AG08396 (cell line): ENCODE data around the gene LRRC58.
A peak's percentile ranks its signal among the peaks of the same experiment; 100 is the strongest.
"Not testable (repeated sequence)": the region's sequence is repeated elsewhere in the genome, so short reads cannot be mapped to it uniquely, and the experiment has no call there.

Experiments used
- DNase-seq: peaks from one replicate; pipeline ENCODE4 v3.0.0; 2012; ENCODE audit warnings: low spot score, mixed read lengths

LRRC58 gene

DNA sequence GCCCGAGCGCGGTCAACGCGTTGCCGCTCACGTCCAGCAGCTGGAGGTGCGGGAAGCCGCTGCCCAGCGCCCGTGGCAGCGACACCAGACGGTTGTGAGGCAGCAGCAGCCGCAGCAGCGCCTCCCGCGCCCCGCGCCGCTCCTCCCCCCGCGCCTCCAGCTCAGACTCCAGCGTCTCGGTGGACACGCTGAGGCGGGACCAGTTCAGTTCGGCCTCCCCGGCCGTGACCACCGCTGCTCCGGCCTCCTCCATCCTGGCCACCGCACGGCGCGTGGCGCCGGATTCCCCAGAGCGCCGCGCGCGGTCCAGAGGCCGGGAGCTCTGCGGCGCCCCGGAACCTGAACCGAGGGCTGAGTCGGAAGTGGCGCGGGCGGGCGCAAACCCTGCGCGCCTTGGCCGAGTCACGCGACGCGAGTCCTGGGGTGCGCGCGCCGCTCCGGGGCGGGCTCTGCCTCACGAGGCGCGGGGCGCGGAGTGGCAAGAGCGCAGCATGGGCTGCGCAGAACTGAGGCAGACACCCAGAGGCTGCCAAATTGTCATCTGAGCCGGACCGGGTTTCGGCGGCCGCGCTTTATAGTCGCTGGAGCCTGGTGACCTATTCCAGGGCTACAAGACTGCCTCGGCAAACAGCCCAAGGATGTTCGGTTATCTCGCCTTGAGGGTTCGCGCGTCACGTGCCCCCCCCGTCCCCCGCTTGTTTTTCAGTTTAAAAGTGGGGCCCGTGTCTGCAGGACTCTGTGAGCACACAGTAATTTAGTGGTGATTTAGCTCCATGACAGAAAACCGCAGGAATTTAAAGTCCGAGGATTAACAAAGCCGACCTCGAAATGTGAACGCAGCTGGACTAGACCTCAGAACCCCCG is at the start of gene LRRC58:
Gene LRRC58, minus strand, starts transcription at position 364 of the 864 bp plus-strand sequence. Its CDS starts 111 bp downstream, at position 253.
- peak; percentile 96 for DNase-seq

DNA sequence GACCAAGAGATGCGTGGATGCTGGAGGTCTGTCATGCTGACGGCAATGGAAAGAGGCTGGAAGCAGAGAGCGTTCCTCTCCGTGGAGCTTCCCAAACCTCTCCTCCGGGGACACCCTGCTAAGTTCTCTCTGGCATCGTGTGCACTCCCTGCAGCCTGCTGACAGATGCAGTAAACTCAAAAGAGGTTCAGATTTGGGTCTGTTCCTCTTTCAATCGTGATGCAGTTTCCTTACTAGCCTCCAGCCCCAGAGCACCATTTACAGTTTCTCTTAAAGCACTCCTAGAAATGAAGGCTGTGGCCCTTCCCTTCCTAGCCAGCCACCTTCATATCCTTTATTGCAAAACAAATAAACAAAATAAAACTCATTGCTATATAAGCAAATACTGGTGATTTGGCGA is 47.3 kb upstream of the LRRC58 start:
- DNase-seq, result no peak

DNA sequence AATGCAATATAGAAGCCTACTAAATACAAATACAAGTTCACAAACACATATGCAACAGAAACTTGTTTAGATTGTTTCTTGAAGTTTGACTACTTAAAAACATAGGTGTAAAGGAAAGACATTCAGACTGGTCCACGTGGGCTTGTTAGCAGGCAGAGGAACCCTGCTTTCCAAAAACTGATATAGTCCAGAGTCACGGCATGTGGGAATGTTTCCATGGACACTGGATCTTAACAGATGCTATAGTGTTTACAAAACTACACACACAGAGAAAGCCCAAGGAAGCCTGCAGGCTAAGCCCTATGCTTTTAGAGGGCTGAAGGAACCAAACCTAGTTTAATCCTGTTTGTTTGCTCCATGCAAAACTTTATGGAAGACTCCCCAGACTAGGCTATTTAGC is 45.2 kb upstream of the LRRC58 start:
- no peak for DNase-seq

DNA sequence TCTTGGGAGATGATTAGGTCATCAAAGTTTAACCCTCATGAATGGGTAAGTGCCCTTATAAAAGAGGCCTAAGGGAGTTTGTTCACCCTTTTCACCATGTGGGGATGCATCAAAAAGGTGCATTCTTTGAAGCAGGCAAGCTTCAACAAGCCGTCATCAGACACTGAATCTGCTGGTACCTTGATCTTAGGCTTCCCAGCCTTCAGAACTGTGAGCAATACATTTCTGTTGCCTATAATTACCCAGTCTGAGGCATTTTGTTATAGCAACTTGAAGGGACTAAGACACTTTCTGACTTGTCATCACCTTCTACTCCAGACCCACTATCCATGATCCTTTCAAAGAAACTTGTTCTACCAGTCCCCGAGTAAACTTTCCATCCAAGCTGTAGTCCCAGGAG is 44.6 kb upstream of the LRRC58 start:
- DNase-seq, result no peak

DNA sequence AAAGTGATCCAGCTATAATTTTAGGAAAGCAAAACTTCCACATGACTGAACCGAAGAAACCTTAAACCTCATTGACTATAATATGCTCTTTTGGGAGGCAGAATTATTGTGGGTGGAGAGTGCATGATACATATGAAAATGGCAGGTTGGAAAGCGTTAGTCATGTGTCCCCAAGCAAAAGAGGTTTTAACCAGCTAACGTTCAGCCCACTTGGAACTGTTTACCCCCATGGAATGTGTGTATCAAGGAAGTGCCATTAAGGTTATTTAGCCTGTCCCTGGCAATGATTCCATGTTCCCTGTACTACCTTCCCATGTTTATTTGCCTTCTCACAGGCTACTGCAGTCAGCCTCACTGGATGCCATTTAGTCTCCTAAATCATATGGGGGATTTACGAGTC is 44.1 kb upstream of the LRRC58 start:
- no peak for DNase-seq

DNA sequence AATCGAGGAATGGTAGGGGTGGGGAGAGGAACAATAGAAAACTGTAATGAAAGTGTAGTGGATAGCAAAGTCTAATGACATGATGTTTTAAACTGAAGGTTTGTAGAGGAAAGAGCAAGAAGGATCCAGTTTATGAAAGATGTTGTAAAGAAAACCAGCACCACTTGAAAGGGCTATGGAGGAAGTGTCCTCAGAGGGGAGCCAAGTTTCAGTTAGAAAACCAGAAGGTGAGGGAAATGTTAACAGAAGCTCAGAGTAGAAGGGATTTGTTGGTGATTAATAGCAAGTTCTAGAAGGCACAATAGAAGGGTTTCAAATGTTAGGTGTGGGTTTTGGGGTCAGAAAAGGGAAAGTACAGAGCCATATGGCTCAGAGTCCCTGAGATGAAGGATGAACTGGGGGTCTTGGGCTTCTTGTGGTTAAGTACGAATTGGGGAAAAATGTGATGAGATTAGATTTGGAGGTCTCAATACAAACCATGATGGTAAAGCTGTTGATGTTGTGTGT is 33.8 kb upstream of the LRRC58 start:
- no peak for DNase-seq

DNA sequence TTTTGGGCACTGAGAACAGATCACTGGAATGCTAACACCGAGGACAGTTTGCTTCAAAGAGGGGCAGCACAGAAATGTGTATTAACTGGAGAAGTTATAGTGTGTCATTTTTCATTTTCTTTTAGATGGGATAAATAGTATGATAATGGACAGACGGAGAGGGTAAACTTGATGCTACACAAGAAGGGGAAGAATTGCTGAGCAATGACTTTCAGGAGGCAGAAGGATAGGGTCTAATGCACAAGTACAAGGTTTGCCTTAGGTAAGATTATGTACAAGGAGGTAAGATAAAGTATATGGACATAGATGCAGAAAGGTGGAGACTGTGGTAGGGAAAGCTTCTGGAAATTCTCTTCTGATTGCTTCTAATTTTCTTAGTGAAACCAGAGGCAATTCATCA is 32.3 kb upstream of the LRRC58 start:
- no peak for DNase-seq

DNA sequence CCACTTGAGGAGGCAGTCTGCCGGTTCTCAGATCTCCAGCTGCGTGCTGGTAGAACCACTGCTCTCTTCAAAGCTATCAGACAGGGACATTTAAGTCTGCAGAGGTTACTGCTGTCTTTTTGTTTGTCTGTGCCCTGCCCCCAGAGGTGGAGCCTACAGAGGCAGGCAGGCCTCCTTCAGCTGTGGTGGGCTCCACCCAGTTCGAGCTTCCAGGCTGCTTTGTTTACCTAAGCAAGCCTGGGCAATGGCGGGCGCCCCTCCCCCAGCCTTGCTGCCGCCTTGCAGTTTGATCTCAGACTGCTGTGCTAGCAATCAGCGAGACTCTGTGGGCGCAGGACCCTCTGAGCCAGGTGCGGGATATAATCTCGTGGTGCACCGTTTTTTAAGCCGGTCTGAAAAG is 28.8 kb upstream of the LRRC58 start:
- not testable (repeated sequence) for DNase-seq

DNA sequence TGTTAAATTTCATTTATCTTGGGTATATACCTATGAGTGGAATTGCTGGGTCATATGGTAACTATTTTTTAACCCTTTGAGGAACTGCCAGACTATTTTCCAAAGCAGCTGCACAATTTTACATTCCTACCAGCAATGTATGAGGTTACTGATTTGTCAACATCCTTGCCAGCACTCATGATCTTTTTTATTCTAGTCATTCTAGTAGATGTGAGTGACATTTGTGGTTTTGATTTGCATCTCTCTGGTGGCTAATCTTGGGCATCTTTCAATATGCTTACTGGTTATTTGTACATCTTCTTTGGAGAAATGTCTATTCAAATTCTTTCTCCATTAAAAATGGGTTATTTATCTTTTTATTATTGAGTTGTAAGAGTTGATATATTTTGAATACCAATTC is 21.3 kb upstream of the LRRC58 start:
- no peak for DNase-seq

DNA sequence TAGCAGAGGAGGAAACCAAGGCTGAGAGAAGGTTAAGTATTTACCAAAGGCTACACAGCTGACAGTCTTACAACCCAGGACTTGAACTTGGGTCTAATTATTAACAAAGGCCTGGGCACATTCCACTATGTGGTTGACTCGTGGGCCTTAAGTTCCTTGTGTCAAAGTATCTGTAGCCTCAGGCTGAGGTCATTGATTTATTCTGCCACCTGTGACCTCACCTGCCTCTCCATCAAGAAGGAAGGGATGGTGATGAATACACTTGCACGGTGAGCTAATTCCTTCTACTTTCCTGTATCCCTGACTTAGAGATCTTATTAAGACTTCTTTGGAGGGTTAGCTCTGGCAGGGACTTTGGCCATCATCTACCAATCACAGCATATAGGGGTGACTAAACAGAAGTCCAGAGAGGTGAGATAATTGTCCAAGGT is 19.9 kb upstream of the LRRC58 start:
- no peak for DNase-seq

DNA sequence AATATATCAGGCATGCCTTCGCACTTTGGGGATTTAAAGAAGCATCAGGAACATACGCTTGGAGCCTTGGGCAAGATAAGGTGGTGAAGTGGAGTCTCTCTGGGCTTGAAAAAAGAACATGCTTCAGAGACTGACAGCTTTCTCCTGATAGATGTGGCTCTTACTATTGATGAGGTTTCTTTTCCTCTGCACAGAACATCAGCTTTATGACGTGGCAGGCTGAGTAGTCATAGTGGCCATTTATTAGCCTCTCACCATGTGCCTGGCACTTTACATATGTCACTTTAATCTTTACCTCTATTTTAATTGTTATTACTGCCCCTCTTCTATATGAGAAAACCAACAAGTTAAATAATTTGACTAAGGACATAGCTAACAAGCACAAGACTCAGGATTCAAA is 19.0 kb upstream of the LRRC58 start:
- no peak for DNase-seq

DNA sequence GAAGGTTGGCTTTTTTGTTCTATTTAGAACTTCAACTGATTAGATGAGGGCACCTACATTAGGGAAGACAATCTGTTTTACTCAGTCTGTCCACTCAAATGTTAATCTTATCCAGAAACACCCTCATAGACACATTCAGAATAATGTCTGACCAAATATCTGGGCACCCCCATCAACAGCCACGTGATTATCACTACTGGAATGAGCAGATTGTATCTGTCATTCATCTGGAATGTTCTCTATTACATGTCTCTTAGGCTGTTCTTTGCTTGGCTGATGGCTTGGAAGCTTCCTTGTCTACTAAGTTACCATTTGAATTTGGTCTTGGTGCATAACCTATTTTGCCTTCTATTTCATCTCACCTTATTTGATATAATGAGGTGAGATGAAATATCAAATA is 15.7 kb upstream of the LRRC58 start:
- DNase-seq, result peak; percentile 55

DNA sequence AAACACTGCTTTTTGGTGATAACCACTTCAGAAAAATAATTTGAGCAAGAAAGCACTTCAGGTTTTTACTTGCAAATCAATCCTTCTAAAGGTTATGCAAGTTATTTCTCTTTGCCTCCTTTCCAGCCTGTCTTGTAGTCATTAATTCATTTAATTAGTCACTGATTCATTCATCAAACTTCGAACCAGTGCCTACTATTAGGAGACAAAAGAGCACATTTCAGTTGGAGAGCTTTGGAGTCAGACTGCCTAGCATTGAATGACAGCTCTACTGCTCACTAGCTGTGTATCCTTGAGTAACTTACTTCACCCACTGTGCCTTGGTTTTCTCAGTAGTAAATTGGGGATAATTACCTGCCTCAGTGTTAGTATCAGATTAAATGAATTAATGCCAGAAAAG is 14.9 kb upstream of the LRRC58 start:
- no peak for DNase-seq

DNA sequence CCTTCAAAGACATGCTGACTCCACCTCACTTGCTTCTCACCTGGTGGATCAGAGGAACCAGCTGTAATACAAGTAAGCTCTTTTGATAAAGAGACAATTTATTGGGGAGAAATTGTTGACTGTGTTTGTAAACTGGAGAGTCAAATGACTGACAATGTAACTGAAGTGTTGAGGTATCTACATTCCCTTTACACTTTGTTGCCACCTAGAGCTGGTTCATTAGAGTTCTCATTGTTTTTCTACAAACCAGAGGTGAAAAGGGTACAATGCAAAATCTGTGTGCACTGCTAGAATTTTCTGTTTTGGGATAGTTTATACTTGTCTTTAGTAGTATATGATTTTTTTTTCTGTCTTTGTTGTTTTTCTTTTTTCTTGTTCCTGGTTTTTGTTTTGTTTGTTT is 8.7 kb upstream of the LRRC58 start:
- DNase-seq, result no peak

DNA sequence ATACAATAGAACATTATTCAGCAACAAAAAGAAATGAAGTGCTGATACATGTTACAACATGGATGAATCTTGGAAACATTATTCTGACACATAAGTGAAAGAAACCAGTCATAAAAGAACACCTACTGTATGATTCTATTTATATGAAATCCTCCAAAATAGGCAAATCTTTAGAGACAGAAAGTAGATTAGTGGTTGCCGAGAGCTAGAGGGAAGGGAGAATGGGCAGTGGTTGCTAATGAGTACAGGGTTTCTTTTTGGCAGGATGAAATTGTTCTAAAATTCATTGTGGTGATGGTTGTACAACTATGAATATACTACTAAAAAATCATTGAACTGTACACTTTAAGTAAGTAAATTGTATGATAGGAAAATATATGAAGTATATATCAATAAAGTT is 6.3 kb upstream of the LRRC58 start:
- no peak for DNase-seq

DNA sequence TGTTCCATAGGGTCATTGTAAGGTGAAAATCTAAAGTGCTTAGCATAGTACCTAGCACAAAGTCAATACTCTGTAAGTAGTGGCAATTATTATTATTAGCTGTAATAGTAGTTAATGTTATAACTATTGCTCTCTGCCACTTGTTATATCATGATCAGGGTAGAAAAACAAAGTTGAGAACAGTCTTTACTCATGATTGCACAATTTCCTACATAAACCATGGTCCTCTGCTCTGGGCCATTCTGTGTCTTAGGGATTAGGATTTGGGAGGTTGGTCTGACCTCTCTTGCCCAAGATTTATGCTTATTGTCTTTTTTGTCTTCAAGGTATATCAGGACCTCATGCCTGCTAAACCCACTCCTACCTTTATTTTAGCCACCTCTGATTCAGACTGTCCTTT is 4.3 kb upstream of the LRRC58 start:
- no peak for DNase-seq

DNA sequence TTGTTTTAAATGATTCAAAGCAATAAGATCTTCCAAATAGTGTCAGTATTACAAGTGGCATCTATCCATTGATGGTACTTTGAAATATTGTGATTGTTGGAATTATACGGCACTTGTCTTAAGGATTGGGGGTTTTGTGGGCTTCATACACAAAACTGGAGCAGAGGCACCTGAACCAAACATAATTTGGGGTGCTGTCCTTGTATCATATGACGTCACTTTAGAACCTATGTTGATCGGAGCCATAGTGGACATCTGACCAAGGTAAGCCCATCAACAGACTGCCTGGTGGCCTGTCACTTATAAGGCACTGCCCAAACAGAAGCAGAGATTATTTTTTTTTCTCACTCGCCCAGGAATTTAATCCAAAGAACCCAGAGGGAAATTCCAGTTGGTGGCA is 2.9 kb upstream of the LRRC58 start:
- no peak for DNase-seq

DNA sequence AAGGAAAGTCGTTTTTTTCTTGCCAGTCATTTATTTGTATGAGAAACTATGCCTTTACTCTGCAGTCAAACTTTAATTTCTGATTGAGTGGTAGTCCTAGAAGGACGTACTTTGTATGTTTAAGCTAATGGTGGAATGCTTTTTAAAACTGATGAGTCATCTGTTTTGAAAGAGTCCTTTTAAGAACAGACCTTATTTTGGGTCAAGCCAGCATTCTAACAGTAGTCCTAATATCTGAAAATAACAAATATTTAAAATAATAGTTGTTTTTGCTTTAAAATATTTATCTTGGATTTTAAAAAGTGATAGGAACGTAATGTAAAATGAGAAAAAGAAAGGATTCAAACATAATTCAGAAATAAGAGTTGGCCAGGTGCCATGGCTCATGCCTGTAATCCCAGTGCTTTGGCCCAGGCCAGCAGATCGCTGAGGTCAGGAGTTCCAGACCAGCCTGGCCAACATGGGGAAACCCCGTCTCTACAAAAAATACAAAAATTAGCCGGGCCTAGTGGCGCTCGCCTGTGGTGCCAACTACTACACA is 1.3 kb upstream of the LRRC58 start:
- peak; percentile 55 for DNase-seq

DNA sequence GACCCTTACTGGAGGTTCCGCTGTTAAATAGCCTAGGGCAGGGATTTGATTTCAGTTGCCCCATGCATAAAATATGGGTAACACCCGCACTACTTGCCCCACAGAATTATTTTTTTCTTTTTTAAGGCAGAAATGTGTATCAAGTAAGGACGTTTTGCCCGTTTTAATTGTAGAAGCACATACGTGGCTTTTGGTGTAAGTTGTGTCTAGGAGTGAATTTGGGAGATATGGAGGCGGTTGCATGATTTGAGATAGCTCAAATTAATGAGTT is 636 bp upstream of the LRRC58 start:
- peak; percentile 8 for DNase-seq

DNA sequence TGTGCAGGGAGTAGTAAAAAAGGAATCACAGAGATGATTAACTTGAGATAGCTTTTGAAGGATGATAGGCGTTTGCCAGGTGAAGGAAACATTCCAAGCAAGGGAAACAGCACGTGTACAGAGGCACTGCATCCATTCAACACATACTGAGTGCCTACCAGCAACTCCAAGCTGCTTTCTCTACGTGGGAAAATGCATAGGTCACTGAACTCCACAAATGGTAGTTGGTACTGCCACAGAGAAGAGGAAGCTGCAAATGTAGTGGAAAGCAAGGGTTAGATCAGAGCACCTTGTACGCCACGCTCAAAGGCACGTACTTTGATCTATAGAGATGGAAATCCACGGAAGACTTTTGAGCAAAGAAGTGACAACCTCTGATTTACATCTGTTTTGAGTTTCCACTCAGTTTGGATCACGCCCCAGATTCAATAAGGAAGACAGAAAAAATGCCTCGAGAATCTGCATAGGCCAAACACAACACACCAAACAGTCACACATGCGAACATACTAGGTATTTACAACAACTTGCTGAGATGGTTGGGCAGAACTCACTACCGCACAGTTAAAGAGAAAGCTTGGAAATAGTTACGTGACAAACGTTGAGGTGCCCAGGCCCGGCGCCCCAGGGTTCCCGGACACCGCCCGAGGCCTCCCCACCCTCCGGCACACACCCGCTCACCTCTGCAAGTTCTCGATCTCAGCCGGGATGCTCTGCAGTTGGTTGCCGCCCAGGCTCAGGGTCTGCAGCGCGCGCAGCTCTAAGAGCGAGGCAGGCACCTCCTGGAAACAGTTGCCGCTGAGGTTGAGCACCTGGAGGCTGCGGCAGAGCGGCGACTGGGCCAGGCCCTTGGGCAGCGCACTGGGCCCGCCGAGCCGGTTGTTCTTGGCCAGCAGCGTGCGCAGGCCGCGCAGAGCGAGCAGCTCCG is 826 bp downstream of the LRRC58 start:
- peak; percentile 8 for DNase-seq

DNA sequence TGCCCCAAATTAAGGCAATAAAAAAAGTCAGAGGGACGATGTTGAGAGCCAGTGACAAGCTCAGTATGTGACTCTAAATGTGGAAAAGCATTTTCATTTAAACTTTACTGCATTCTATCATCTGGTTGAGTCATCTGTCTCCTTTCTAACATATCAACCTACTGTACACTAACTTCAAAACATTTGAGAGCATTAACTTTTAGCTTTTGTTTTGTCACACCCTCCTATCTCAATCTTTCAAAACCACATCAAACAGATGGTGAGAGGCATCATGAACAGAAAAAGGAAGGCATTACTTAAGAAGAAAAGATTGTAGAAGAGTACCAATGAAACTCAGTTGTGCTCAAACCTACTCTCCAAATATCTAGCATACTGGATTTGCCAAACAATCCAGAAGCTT is 4.8 kb downstream of the LRRC58 start:
- DNase-seq, result peak; percentile 18

DNA sequence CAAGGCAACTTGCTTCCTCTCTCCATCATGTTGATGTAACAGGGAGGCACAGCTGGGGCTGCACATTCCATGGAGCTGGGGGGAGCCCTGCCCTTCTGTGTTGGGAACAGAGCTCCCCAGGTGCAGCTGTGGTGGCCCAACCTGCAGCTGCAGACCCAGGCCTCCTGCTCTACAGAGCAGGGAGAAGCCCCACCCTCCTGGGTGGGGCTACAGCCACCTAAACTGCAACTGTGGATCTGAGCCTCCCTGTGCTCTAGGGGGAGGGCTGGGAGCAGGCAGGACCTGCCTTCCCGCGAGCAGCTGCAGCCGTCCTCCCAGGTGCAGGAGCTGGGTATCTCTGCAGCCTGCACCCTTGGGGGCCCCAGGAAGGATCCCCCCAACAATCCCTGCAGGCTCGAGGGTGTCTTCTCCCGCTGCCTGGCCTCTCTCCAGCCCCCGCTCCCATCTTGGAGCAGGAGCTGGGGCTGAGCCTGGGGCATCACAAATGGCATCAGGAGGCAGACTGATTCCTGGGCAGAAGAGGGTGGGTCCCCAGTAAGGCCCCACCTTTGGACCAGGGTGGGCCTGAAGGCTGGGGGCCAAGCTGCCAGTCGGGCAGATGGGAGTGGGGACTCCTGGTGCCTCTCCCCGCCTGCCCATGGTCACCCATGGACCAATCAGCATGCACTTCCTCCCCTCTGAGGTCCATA is 7.4 kb downstream of the LRRC58 start:
- no peak for DNase-seq
